ENCODE measurements around the gene PBRM1. TPM values are rescaled to one million over a fixed set of nuclear protein-coding genes. Genes with fewer than 3 reads are reported as not detected.
A peak's percentile ranks its signal among the peaks of the same experiment; 100 is the strongest.

Gene PBRM1
- total and polyA plus RNA-seq, 2 donors from 2014 or later: 4.1 to 56.2 TPM

- no peak overlapping the region for H3K27ac ChIP-seq (ENCODE audit: low read depth in 2 of 2, low read length in 2 of 2)
- no peak overlapping the region for H3K4me3 ChIP-seq (ENCODE audit: low read length in 3 of 3)
- DNase-seq: peak in 2 of 5 donors; percentile 7 to 76
- peaks cover 0 to 18% (median 5%) of the 10 kb centered on the region in 3 donors for H3K4me1 ChIP-seq (ENCODE audit: control insufficient read depth in 2 of 3, insufficient read depth in 2 of 3, low read depth in 1 of 3, low read length in 3 of 3)
- no peaks in the 10 kb centered on the region for H3K27me3 ChIP-seq (ENCODE audit: control insufficient read depth, insufficient read depth, low read length)
- H3K36me3 ChIP-seq (ENCODE audit: control insufficient read depth in 2 of 3, insufficient read depth in 3 of 3, low read length in 3 of 3): peaks cover 0 to 2% (median 2%) of the 10 kb centered on the region in 3 donors
- intact Hi-C loops (cut with DNase I): no loop called here
- no peak for TF ChIP-seq CTCF (IDR thresholded peaks at IDR 0.05; ENCODE audit: borderline replicate concordance, extremely low read depth, insufficient read depth)
- no peaks in the 10 kb centered on the region for H3K9me3 ChIP-seq (ENCODE audit: control insufficient read depth in 2 of 3, insufficient read depth in 1 of 3, low read length in 3 of 3)
- no peak for FAIRE-seq
- H3K9ac ChIP-seq (ENCODE audit: low read length in 3 of 3): no peak overlapping the region
Observed at GRCh38 chr3:52531860-52532516, 153.7 kb downstream of the PBRM1 start.

- DNase-seq: peak in 3 of 5 donors; percentile 4 to 56 (median 54)
- intact Hi-C loops (cut with DNase I): no loop called here
- FAIRE-seq: no peak
- Histone ChIP-seq H3K9ac (ENCODE audit: low read length in 3 of 3) (no peak overlapping the region), H3K36me3 (ENCODE audit: control insufficient read depth in 2 of 3, insufficient read depth in 3 of 3, low read length in 3 of 3) (peaks cover 0 to 2% (median 2%) of the 10 kb centered on the region in 3 donors), H3K9me3 (ENCODE audit: control insufficient read depth in 2 of 3, insufficient read depth in 1 of 3, low read length in 3 of 3) (no peaks in the 10 kb centered on the region), H3K4me3 (ENCODE audit: low read length in 3 of 3) (no peak overlapping the region), H3K27ac (ENCODE audit: low read depth in 2 of 2, low read length in 2 of 2) (no peak overlapping the region), H3K4me1 (ENCODE audit: control insufficient read depth in 2 of 3, insufficient read depth in 2 of 3, low read depth in 1 of 3, low read length in 3 of 3) (peaks cover 0 to 21% (median 5%) of the 10 kb centered on the region in 3 donors), H3K27me3 (ENCODE audit: control insufficient read depth, insufficient read depth, low read length) (no peaks in the 10 kb centered on the region)
- no peak for TF ChIP-seq CTCF (IDR thresholded peaks at IDR 0.05; ENCODE audit: borderline replicate concordance, extremely low read depth, insufficient read depth)
Observed at GRCh38 chr3:52530918-52531826, 154.5 kb downstream of the PBRM1 start.

- no peak overlapping the region for H3K4me3 ChIP-seq (ENCODE audit: low read length in 3 of 3)
- no peak for TF ChIP-seq CTCF (IDR thresholded peaks at IDR 0.05; ENCODE audit: borderline replicate concordance, extremely low read depth, insufficient read depth)
- H3K27ac ChIP-seq (ENCODE audit: low read depth in 2 of 2, low read length in 2 of 2): peak overlapping the region; percentile 23 to 48
- intact Hi-C loops (cut with DNase I): no loop called here
- peaks cover 0 to 25% (median 5%) of the 10 kb centered on the region in 3 donors for H3K4me1 ChIP-seq (ENCODE audit: control insufficient read depth in 2 of 3, insufficient read depth in 2 of 3, low read depth in 1 of 3, low read length in 3 of 3)
- FAIRE-seq (no peak), DNase-seq (peak in 2 of 5 donors; percentile 56 to 73)
- peaks cover 0 to 2% (median 2%) of the 10 kb centered on the region in 3 donors for H3K36me3 ChIP-seq (ENCODE audit: control insufficient read depth in 2 of 3, insufficient read depth in 3 of 3, low read length in 3 of 3)
- H3K27me3 ChIP-seq (ENCODE audit: control insufficient read depth, insufficient read depth, low read length): no peaks in the 10 kb centered on the region
- H3K9ac ChIP-seq (ENCODE audit: low read length in 3 of 3): no peak overlapping the region
- no peaks in the 10 kb centered on the region for H3K9me3 ChIP-seq (ENCODE audit: control insufficient read depth in 2 of 3, insufficient read depth in 1 of 3, low read length in 3 of 3)
Observed at GRCh38 chr3:52529376-52530333, 156.1 kb downstream of the PBRM1 start.

All from kidney (tissue), 14 donors.